H9 (cell line): ENCODE results near the gene ASTL. TPM values are rescaled to one million over a fixed set of nuclear protein-coding genes. Genes with fewer than 3 reads are reported as not detected.

Experiments used
- DNase-seq: peaks from one replicate; pipeline ENCODE4 v3.0.0-alpha.2; 2017
- H2AFZ ChIP-seq: one replicate; pipeline ENCODE4 v1.6.1; 2013; ENCODE audit warnings: mild to moderate bottlenecking, low read length, control low read depth, moderate library complexity
- H2AK5ac ChIP-seq: 2 replicates; pipeline ENCODE4 v1.6.1; 2013; ENCODE audit warnings: low read length, control low read depth, mixed read lengths; ENCODE audit not compliant: insufficient read length
- H2BK120ac ChIP-seq: one replicate; pipeline ENCODE4 v1.6.1; 2013; ENCODE audit warnings: low read depth, mild to moderate bottlenecking, low read length, control low read depth, inconsistent platforms; ENCODE audit not compliant: poor library complexity, severe bottlenecking
- H2BK12ac ChIP-seq: 2 replicates; pipeline ENCODE4 v1.6.1; 2013; ENCODE audit warnings: low read length, control low read depth, mixed read lengths, low read depth; ENCODE audit not compliant: insufficient read length
- H2BK15ac ChIP-seq: 2 replicates; pipeline ENCODE4 v1.6.1; 2013; ENCODE audit warnings: low read depth, low read length, control low read depth
- H2BK20ac ChIP-seq: one replicate; pipeline ENCODE4 v1.6.1; 2013; ENCODE audit warnings: low read depth, mild to moderate bottlenecking, low read length, control low read depth, inconsistent platforms; ENCODE audit not compliant: poor library complexity, severe bottlenecking
- H2BK5ac ChIP-seq: 2 replicates; pipeline ENCODE4 v1.6.1; 2013; ENCODE audit warnings: low read length, control low read depth, mixed read lengths; ENCODE audit not compliant: insufficient read length
- H3K14ac ChIP-seq: 2 replicates; pipeline ENCODE4 v1.6.1; 2013; ENCODE audit warnings: low read length, control low read depth; ENCODE audit not compliant: insufficient read depth
- H3K18ac ChIP-seq: 2 replicates; pipeline ENCODE4 v1.6.1; 2013; ENCODE audit warnings: low read depth, mild to moderate bottlenecking, mixed read lengths, low read length, control low read depth; ENCODE audit not compliant: insufficient read length
- H3K23ac ChIP-seq: 2 replicates; pipeline ENCODE4 v1.6.1; 2013; ENCODE audit warnings: low read length, control low read depth, mixed read lengths, low read depth; ENCODE audit not compliant: insufficient read length
- H3K23me2 ChIP-seq: 2 replicates; pipeline ENCODE4 v1.6.1; 2013; ENCODE audit warnings: low read depth, mild to moderate bottlenecking, mixed read lengths, low read length, control low read depth; ENCODE audit not compliant: insufficient read length, poor library complexity, severe bottlenecking
- H3K27ac ChIP-seq: 2 replicates; pipeline ENCODE4 v1.5.1; 2013; ENCODE audit warnings: low read length, control low read depth, mixed read lengths, low read depth; ENCODE audit not compliant: insufficient read length
- H3K27me3 ChIP-seq: 2 replicates; pipeline ENCODE4 v1.6.1; 2013; ENCODE audit warnings: low read length, control low read depth, inconsistent platforms; ENCODE audit not compliant: insufficient read depth
- H3K4ac ChIP-seq: 2 replicates; pipeline ENCODE4 v1.6.1; 2013; ENCODE audit warnings: low read depth, mild to moderate bottlenecking, control low read depth, inconsistent platforms, low read length, moderate library complexity
- H3K4me1 ChIP-seq: 2 replicates; pipeline ENCODE4 v1.6.1; 2013; ENCODE audit warnings: low read length, control low read depth, inconsistent platforms; ENCODE audit not compliant: insufficient read depth
- H3K4me2 ChIP-seq: 2 replicates; pipeline ENCODE4 v1.6.1; 2013; ENCODE audit warnings: low read length, control low read depth, mixed read lengths; ENCODE audit not compliant: insufficient read length, insufficient read depth
- H3K56ac ChIP-seq: 2 replicates; pipeline ENCODE4 v1.6.1; 2013; ENCODE audit warnings: low read depth, mild to moderate bottlenecking, mixed read lengths, low read length, control low read depth; ENCODE audit not compliant: insufficient read length
- H3K79me1 ChIP-seq: 2 replicates; pipeline ENCODE4 v1.6.1; 2013; ENCODE audit warnings: low read depth, mild to moderate bottlenecking, moderate library complexity, low read length, control low read depth, inconsistent platforms; ENCODE audit not compliant: insufficient read depth, poor library complexity, severe bottlenecking
- H3K79me2 ChIP-seq: 2 replicates; pipeline ENCODE4 v1.6.1; 2013; ENCODE audit warnings: low read length, control low read depth, inconsistent platforms; ENCODE audit not compliant: insufficient read depth
- H3K9ac ChIP-seq: 2 replicates; pipeline ENCODE4 v1.6.1; 2013; ENCODE audit warnings: low read length, control low read depth, mixed read lengths; ENCODE audit not compliant: insufficient read length; ENCODE audit errors: extremely low read depth
- H3K9me3 ChIP-seq: one replicate; pipeline ENCODE4 v1.6.1; 2013; ENCODE audit warnings: low read depth, low read length, inconsistent platforms; ENCODE audit not compliant: control insufficient read depth
- H3T11ph ChIP-seq: one replicate; pipeline ENCODE4 v1.6.1; 2013; ENCODE audit warnings: mild to moderate bottlenecking, low read length, control low read depth, inconsistent platforms
- H4K20me1 ChIP-seq: one replicate; pipeline ENCODE4 v1.6.1; 2013; ENCODE audit not compliant: control insufficient read depth, insufficient read length, insufficient read depth
- H4K5ac ChIP-seq: 2 replicates; pipeline ENCODE4 v1.6.1; 2013; ENCODE audit warnings: low read depth, mild to moderate bottlenecking, mixed read lengths, low read length, control low read depth; ENCODE audit not compliant: insufficient read length
- H4K8ac ChIP-seq: replicated peaks from 2 replicates; pipeline ENCODE4 v1.6.1; 2013; ENCODE audit warnings: low read length, control low read depth, mixed read lengths, low read depth; ENCODE audit not compliant: insufficient read length
- H4K91ac ChIP-seq: 2 replicates; pipeline ENCODE4 v1.6.1; 2013; ENCODE audit warnings: low read depth, mild to moderate bottlenecking, moderate library complexity, mixed read lengths, low read length, control low read depth; ENCODE audit not compliant: insufficient read length
- H3K27ac Mint-ChIP-seq, 3 experiments: 2 replicates in 2 of 3; 3 replicates in 1 of 3; pipeline ENCODE4 v1.8.0; 2020 to 2021; ENCODE audit warnings: mixed read lengths in 3 of 3, mild to moderate bottlenecking in 1 of 3, moderate library complexity in 1 of 3
- H3K27me3 Mint-ChIP-seq: 2 replicates; pipeline ENCODE4 v1.8.0; 2021; ENCODE audit warnings: low read depth, mild to moderate bottlenecking, moderate library complexity, mixed read lengths
- H3K36me3 Mint-ChIP-seq, 3 experiments: 2 replicates in 2 of 3; 3 replicates in 1 of 3; pipeline ENCODE4 v1.8.0; 2020 to 2021; ENCODE audit warnings: low read depth in 3 of 3, mixed read lengths in 3 of 3; ENCODE audit not compliant: insufficient read depth in 1 of 3
- H3K4me1 Mint-ChIP-seq, 2 experiments: 2 replicates each; pipeline ENCODE4 v1.8.0; 2020; ENCODE audit warnings: mixed read lengths in 2 of 2
- H3K4me3 Mint-ChIP-seq, 2 experiments: 2 replicates in 1 of 2; 3 replicates in 1 of 2; pipeline ENCODE4 v1.8.0; 2020 to 2021; ENCODE audit warnings: mild to moderate bottlenecking in 2 of 2, mixed read lengths in 2 of 2, moderate library complexity in 1 of 2
- H3K9me3 Mint-ChIP-seq, 2 experiments: 2 replicates in 1 of 2; 3 replicates in 1 of 2; pipeline ENCODE4 v1.8.0; 2020; ENCODE audit warnings: mild to moderate bottlenecking in 2 of 2, mixed read lengths in 2 of 2, moderate library complexity in 1 of 2
- CTCF ChIP-seq: fragments of 200-600 bp; sonication (generic); conservative IDR thresholded peaks from 3 replicates; pipeline ENCODE4 v1.8.0; 2021; ENCODE audit warnings: antibody characterized with exemption, mild to moderate bottlenecking
- WGBS: extraction: QIAGEN DNeasy Blood & Tissue Kit; methylation state at CpG from one replicate; pipeline ENCODE4 v1.1.7; 2013; ENCODE audit warnings: missing lambda C conversion rate, low lambda C conversion rate, mixed read lengths; ENCODE audit not compliant: insufficient read length; ENCODE audit errors: extremely low coverage; 5-methylcytosine and 5-hydroxymethylcytosine counted together
- total RNA-seq: library from RNA; stranded (reverse); gene quantifications from 2 replicates; pipeline ENCODE4 v1.2.1, GENCODE V29; 2021

Gene ASTL
- total RNA-seq, 1 experiment from 2014 or later, result 0.81 TPM

GRCh38 chr2:96117701-96118588 is 20.4 kb downstream of the ASTL start:
- H2BK12ac ChIP-seq, result no peak overlapping the region
- H2BK15ac ChIP-seq, result no peak overlapping the region
- no peak overlapping the region for H2BK120ac ChIP-seq
- no peak overlapping the region for H4K91ac ChIP-seq
- no peak overlapping the region for H3K4ac ChIP-seq
- no peak overlapping the region for H3T11ph ChIP-seq
- H2BK20ac ChIP-seq, result no peak overlapping the region
- H3K9ac ChIP-seq, result no peak overlapping the region
- no peaks in the 10 kb centered on the region for H4K20me1 ChIP-seq
- H3K79me2 ChIP-seq, result no peaks in the 10 kb centered on the region
- H4K5ac ChIP-seq, result no peak overlapping the region
- WGBS, result no CpG with 5 or more reads among the region's 17 CpGs
- no peak overlapping the region for H2AFZ ChIP-seq
- no peaks in the 10 kb centered on the region; the same call in 1 of the 2 replicates for H3K27me3 ChIP-seq
- peaks cover 19 to 36% of the 10 kb centered on the region in 2 experiments for H3K4me1 Mint-ChIP-seq
- no peak overlapping the region for H3K23ac ChIP-seq
- no peaks in the 10 kb centered on the region for H3K4me1 ChIP-seq
- no peak overlapping the region for H3K27ac ChIP-seq
- no peak overlapping the region for H3K14ac ChIP-seq
- peak; percentile 37 for TF ChIP-seq CTCF
- H3K56ac ChIP-seq, result no peak overlapping the region
- H3K36me3 Mint-ChIP-seq, result peaks cover 0 to 8% (median 8%) of the 10 kb centered on the region in 3 experiments; a peak in 3 of 7 replicates
- H3K79me1 ChIP-seq, result no peaks in the 10 kb centered on the region
- H2BK5ac ChIP-seq, result no peak overlapping the region
- DNase-seq, result no peak
- peaks cover 72% of the 10 kb centered on the region for H3K27me3 Mint-ChIP-seq
- H3K4me3 Mint-ChIP-seq, result peak overlapping the region; percentile 51 to 74
- no peak overlapping the region for H4K8ac ChIP-seq
- peaks cover 9% of the 10 kb centered on the region for H3K23me2 ChIP-seq
- no peak overlapping the region for H3K18ac ChIP-seq
- H3K9me3 ChIP-seq, result no peaks in the 10 kb centered on the region
- H3K9me3 Mint-ChIP-seq, result peaks cover 2 to 4% of the 10 kb centered on the region in 2 experiments; a peak in 2 of 5 replicates
- no peak overlapping the region for H2AK5ac ChIP-seq
- H3K4me2 ChIP-seq, result no peak overlapping the region
- H3K27ac Mint-ChIP-seq, result no peak overlapping the region
